ENCODE results near the gene CYP4F11.
"Not testable (repeated sequence)": the region's sequence is repeated elsewhere in the genome, so short reads cannot be mapped to it uniquely, and the experiment has no call there.

The CYP4F11 gene

DNA sequence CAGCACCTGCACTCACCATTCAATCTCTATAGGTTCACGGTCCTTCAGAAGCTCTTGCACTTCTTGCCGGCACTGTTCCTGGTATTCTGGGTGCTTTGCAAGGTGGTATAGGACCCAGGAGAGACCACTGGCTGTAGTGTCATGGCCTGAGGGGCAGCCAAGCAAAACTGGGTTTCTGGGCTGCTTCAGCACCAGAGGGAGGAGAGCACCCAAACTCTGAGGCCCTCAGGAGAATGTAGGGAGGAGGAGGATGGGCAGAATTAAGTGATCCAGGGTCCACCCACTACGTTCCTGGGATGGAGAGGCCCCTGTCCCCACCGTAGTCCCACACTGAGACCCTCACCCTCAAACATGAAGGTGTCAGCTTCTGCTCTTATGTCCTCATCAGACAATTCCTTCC is 12.3 kb downstream of the CYP4F11 start:
- DNase-seq, result no peak

GRCh38 chr19:15919243-15919642 is 15.1 kb downstream of the CYP4F11 start:
- no peak for DNase-seq

GRCh38 chr19:15915109-15915508 is 19.2 kb downstream of the CYP4F11 start:
- no peak for DNase-seq

GRCh38 chr19:15913830-15914229 is 20.5 kb downstream of the CYP4F11 start:
- DNase-seq, result no peak

- no peak for DNase-seq
These were observed 20.9 kb downstream of the CYP4F11 start for GRCh38 chr19:15913384-15913783.

- no peak for DNase-seq
These were observed 22.6 kb downstream of the CYP4F11 start for GRCh38 chr19:15911599-15912235.

DNA sequence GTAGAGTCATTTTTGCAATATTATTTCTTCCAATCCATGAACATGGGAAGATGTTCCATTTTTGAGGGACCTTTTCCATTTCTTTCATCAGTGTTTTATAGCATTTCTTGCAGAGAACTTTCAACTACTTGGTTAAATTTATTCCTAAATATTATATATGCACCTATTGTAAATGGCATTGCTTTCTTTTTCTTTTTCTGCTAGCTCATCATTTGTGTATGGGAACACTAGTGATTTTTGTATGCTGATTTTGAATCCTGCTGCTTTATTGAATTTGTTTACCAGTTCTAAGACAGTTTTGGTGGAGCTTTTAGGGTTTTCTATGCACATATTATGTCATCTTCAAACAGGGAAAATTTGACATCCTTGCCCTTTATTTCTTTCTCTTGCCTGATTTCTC is 29.3 kb downstream of the CYP4F11 start:
- DNase-seq, result no peak

GRCh38 chr19:15902898-15903297 is 31.4 kb downstream of the CYP4F11 start:
- not testable (repeated sequence) for DNase-seq

DNA sequence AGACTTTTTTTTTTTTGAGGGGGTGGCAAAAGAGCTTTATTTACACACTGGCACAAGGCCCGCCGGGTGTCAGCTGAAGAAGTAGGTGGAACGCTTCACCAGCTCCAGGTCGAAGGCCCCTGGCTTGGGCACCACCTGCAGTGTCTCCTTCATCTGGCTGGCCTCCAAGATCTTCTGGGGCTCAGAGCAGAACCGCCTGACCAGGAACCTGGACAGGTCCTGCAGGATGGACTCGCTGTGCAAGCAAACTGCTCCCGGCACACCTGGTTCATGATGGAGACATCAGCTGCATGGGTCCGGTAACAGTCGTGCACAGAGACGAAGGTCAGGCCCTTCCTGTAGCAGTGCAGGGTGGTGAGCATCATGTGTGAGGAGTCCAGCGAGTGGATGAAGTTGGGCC is 32.1 kb downstream of the CYP4F11 start:
- no peak for DNase-seq

- no peak for DNase-seq
These were observed 33.8 kb downstream of the CYP4F11 start for GRCh38 chr19:15900504-15900903.

- not testable (repeated sequence) for DNase-seq
These were observed 34.3 kb downstream of the CYP4F11 start for GRCh38 chr19:15900032-15900431.

DNA sequence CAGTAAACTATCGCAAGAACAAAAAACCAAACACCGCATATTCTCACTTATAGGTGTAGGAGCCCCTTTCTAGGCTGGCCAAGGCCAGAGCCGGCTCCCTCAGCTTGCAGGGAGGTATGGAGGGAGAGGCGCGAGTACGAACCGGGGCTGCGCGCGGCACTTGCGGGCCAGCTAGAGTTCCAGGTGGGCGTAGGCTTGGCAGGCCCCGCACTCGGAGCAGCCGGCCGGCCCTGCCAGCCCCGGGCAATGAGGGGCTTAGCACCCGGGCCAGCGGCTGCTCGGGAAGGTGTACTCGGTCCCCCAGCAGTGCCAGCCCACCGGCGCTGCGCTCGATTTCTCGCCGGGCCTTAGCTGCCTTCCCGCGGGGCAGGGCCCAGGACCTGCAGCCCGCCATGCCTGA is 34.8 kb downstream of the CYP4F11 start:
- not testable (repeated sequence) for DNase-seq

GRCh38 chr19:15897738-15898276 is 36.5 kb downstream of the CYP4F11 start, which contains the start of gene CYP4F2:
Gene CYP4F2 (minus strand): TSS chr19:15898074. CDS start chr19:15897611, 463 bp downstream.
- no peak for DNase-seq

DNA sequence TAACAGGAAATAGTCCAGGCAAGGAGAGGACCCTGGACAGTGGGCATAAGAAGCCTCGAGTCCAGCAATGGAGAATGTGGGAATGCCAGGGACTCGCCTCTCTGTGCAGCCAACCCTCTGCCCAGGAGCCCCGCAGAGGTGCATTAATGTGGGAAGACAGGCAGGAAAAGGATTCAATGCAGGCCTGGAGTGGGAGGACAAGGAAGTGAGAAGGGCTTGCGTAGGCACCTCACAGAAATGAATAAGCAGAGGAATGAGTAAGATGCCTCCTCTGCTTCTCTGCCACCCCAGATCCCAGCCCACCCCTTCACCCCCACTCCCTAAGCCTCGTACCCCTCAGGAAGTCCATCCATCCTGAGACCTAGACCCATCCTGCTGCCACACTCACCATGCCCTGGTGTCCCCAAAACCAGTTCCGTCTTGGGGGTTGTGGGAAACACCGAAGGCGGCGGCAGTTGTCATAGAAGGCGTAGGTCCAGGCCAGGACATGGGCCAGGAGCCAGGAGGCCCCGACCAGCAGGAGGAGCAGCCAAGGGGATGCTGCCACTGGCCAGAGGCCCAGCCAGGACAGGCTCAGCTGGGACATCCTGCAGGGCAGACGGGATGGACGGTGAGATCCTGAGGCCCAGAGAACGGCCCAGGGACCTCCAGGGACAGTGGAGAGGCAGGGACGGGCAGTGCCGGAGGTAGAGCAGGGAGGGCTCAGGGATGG is 37.1 kb downstream of the CYP4F11 start:
- DNase-seq, result no peak

GRCh38 chr19:15895876-15896430 is 38.4 kb downstream of the CYP4F11 start:
- no peak for DNase-seq

DNA sequence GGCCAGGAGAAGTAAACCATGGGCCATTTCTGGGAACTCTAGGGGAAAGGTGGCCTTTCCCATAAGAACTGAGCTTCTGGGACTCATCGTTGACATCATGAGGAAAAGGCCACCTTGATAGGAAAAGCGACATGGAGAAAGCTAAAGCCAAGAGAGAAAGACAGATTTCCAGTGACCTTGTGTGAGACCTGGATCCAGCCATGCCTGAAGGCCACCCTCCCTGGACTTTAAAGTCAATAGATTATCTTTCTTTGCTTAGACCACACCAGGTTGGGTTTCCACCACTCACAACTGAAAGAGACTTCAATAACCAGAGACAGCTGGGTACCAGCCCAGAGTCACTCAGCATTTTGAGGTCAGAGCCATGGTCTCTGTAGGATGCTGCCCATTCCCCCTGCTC is 40.0 kb downstream of the CYP4F11 start:
- no peak for DNase-seq

DNA sequence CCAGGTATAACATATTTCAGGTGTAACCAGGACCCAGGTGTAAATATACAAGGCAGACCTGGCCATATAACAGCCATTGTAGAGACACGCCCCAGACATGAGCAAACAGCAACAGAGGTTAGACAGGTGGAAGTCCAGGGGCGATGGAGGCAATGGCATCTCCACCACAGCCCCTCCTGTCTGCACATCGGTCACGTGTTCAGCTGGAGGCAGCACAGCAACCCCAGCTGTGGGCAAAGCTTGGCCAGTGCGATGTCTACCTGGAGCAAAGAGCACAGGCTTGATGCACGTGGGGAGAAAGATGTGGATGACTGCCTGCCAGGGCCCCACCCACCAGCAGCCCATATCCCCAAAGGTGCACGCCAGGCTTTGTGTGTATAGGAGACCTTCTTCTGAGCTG is 40.9 kb downstream of the CYP4F11 start:
- no peak for DNase-seq

DNA sequence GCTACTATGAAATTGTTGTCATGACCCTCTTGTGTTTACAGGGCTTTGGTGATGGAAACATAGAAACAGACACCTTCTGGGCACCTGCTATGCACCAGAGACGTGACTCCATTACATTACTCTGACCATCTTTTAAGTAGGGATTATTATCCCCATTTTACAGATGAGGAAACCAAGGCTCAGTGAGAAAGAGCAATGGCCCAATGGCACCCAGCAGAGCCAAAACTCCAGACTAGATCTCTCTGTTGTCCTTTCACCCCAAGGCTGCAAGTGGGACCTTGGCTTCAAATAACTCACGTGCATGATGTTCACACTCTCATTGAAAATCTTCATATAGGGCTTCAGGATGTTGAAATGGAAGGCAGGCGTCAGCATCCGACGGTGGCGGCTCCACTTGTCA is 42.3 kb downstream of the CYP4F11 start:
- DNase-seq, result no peak

- DNase-seq, result no peak
These were observed 42.9 kb downstream of the CYP4F11 start for GRCh38 chr19:15891434-15891833.

- DNase-seq, result not testable (repeated sequence)
These were observed 45.0 kb downstream of the CYP4F11 start for GRCh38 chr19:15889339-15889738.

DNA sequence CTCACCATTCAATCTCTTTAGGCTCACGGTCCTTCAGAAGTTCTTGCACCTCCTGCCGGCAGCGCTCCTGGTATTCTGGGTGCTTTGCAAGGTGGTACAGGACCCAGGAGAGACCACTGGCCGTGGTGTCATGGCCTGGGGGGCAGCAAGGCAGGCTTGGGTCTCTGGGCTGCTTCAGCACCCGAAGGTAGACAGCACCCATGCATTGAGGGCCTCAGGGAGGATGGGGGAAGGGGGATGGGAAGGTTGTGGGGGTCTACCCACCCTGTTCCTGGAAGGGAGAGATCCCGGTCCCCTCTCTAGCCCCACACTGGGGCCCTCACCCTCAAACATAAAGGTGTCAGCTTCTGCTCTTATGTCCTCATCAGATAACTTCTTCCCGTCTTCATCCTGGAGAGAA is 48.4 kb downstream of the CYP4F11 start:
- no peak for DNase-seq

DNA sequence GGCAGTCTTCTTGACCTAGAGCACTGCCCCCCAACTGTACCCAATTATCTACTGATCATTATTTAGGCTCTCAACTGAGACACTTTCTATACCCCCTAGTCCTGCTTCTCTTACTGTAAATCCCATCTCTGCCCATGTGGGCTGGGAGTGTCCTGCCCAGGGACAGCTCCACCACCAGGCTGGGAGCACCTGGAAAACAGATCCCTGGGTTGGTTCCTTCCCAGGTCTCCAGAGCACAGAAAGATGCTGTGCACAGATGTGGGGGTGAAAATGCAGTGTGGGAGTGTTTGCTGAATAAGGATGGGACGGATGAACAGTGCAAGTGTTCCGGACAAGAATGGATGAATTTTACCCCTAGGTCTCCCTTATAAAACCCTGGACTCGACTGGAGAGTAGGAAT is 49.2 kb downstream of the CYP4F11 start:
- DNase-seq, result no peak

DNA sequence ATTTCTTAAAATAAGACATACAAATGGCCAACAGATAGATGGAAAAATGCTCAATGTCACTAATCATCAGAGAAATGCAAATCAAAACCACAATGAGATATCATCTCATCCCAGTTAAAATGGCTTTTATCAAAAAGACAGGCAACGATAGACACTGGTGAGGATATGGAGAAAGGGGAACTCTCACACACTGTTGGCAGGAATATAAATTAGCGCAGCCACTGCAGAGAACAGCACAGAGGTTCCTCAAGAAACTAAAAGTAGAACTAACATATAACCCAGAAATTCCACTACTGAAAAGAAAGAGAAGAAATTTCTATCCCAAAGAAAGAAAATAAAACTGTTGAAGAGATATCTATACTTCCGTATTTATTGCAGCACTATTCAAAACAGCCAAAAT is 51.0 kb downstream of the CYP4F11 start:
- not testable (repeated sequence) for DNase-seq
